B cell (primary cell): ENCODE results near the gene ANKLE2.

Experiments
- EZH2 ChIP-seq: IDR thresholded peaks from 2 replicates; pipeline ENCODE4 v1.6.1; 2012; ENCODE audit warnings: borderline replicate concordance, low read depth, mild to moderate bottlenecking, moderate library complexity, low read length; ENCODE audit not compliant: insufficient read depth, poor library complexity, severe bottlenecking
- TF ChIP-seq, protein P1 (sequence below): fragments of 200-600 bp; IDR thresholded peaks from one replicate; pipeline ENCODE4 v1.8.0; 2022; ENCODE audit warnings: antibody characterized with exemption, mild to moderate bottlenecking

GRCh38 chr12:132795847-132796246, 34.2 kb upstream of the ANKLE2 start:
- TF ChIP-seq, protein P1, sequence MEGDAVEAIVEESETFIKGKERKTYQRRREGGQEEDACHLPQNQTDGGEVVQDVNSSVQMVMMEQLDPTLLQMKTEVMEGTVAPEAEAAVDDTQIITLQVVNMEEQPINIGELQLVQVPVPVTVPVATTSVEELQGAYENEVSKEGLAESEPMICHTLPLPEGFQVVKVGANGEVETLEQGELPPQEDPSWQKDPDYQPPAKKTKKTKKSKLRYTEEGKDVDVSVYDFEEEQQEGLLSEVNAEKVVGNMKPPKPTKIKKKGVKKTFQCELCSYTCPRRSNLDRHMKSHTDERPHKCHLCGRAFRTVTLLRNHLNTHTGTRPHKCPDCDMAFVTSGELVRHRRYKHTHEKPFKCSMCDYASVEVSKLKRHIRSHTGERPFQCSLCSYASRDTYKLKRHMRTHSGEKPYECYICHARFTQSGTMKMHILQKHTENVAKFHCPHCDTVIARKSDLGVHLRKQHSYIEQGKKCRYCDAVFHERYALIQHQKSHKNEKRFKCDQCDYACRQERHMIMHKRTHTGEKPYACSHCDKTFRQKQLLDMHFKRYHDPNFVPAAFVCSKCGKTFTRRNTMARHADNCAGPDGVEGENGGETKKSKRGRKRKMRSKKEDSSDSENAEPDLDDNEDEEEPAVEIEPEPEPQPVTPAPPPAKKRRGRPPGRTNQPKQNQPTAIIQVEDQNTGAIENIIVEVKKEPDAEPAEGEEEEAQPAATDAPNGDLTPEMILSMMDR: no peak
- TF ChIP-seq EZH2: no peak
